GM12875 (cell line): Measurements from ENCODE around the gene NDST3.

Source experiments
- H3K4me3 ChIP-seq: one replicate; pipeline ENCODE4 v1.5.1; 2011; ENCODE audit warnings: low read depth, low read length, control low read depth
- TF ChIP-seq, protein P1 (sequence below): IDR thresholded peaks from 2 replicates; pipeline ENCODE4 v1.5.1; 2011; ENCODE audit warnings: low read depth, mild to moderate bottlenecking, control low read depth, inconsistent platforms, low read length, moderate library complexity, borderline replicate concordance; ENCODE audit not compliant: insufficient read depth

NDST3 gene

DNA sequence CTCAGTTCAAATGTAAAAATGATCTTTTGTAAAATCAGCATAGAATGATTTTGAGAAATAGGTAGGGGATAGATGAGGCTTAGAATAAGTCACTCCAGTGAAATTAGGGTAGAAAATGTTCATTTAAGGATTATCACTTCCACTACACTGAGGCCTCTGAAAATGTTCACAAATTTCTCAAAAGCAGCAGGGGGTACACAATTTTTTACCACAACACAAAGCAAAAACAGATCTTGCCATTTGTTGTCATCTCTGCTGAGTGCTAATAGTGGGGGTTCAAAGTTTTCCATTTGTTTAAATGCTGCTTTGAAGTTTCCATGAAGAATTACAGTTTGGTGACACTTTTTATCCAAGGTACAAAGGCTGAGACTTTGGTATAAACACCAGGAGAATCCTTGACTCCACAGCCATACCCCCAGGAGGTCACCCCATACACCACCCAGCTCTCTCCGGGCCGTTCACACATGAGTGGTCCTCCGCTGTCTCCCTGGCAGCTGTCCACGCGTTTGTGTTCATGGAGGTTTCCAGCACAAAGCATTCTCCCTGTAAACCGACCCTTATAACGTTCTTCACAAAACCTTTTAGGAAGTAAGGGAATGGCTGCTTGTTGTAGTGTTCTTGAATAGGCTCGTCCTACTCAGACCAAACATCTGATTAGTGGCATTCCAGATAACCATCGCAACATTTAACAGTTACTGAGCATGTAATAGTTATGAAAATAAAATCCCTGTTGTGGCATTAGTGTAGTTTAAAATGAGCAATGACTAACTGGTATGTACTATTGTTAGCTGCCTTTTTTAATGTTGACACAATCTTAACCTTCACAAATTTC lies 247.5 kb downstream of the NDST3 start:
- no peak overlapping the region for H3K4me3 ChIP-seq
- TF ChIP-seq, protein P1, sequence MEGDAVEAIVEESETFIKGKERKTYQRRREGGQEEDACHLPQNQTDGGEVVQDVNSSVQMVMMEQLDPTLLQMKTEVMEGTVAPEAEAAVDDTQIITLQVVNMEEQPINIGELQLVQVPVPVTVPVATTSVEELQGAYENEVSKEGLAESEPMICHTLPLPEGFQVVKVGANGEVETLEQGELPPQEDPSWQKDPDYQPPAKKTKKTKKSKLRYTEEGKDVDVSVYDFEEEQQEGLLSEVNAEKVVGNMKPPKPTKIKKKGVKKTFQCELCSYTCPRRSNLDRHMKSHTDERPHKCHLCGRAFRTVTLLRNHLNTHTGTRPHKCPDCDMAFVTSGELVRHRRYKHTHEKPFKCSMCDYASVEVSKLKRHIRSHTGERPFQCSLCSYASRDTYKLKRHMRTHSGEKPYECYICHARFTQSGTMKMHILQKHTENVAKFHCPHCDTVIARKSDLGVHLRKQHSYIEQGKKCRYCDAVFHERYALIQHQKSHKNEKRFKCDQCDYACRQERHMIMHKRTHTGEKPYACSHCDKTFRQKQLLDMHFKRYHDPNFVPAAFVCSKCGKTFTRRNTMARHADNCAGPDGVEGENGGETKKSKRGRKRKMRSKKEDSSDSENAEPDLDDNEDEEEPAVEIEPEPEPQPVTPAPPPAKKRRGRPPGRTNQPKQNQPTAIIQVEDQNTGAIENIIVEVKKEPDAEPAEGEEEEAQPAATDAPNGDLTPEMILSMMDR, result no peak

- TF ChIP-seq, protein P1, result no peak
- no peak overlapping the region for H3K4me3 ChIP-seq
These were observed 248.4 kb downstream of the NDST3 start for GRCh38 chr4:118282692-118283091.

- H3K4me3 ChIP-seq, result no peak overlapping the region
- TF ChIP-seq, protein P1, result no peak
These were observed 249.9 kb downstream of the NDST3 start for GRCh38 chr4:118284169-118284568.

- no peak overlapping the region for H3K4me3 ChIP-seq
- TF ChIP-seq, protein P1, result no peak
These were observed 251.6 kb downstream of the NDST3 start for GRCh38 chr4:118285931-118286330.

- H3K4me3 ChIP-seq, result no peak overlapping the region
- TF ChIP-seq, protein P1, result no peak
These were observed 252.4 kb downstream of the NDST3 start for GRCh38 chr4:118286685-118287084.

DNA sequence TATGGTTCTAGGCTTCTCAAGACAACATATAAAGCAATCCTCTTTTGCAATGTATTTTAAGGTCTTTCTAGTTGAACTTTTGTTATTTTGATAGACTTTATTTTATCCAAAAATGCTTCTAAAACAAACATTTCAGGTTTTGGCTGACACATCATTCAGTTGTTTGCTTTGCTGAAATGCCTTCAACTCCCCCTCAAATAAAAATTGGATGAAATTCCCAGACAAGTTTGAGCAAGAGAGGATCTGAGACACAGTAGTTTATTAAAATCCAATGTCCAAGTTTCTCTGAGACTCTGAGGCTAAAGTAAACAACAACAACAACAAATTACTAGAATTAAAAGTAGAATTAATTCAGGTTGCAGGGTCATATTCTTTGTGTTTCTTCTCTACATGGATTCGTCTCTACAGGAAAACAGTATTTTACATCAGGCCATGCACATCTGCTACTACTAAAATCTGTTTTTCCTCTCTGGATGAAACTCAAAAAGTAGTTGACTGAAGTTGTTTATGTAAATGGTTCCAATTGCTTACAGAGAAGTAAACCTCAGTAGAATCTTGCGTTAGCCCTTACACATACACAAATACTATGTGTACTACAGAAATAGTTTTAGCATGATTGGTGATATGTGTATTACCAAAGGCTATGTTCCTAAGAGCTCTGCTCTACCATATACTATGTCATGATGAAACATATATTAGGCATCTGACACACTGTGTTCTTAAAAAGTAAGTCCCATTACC lies 253.6 kb downstream of the NDST3 start:
- no peak overlapping the region for H3K4me3 ChIP-seq
- TF ChIP-seq, protein P1, result no peak
